GM12878 (cell line): ENCODE measurements around the gene AMPD3. TPM values are rescaled to one million over a fixed set of nuclear protein-coding genes. Genes with fewer than 3 reads are reported as not detected.

Experiments used
- ATAC-seq: fragments of 200-7000 bp; cut with Tn5 transposase; 3 replicates; pipeline ENCODE4 v1.9.1; 2020; ENCODE audit warnings: mild to moderate bottlenecking, moderate library complexity
- BruUV-seq: library from RNA; stranded (reverse); fragments of 400-500 nt; replicated peaks from 2 replicates; lab custom pipeline; 2021; lab: Mats Ljungman, UMichigan
- CTCF ChIA-PET: fragments of 300-600 bp; sonication (Branson Sonifier 250); formaldehyde crosslinking; extraction: SDS; loops from one replicate; lab custom pipeline; 2021; ENCODE audit warnings: inconsistent platforms; lab: Yijun Ruan, JAX
- POLR2A ChIA-PET: fragments of 350-600 bp; formaldehyde crosslinking; extraction: SDS; loops from one replicate; lab custom pipeline; 2021; ENCODE audit warnings: inconsistent platforms; lab: Charles Lee
- RAD21 ChIA-PET: fragments of 300-600 bp; sonication (Branson Sonifier 250); formaldehyde crosslinking; loops from one replicate; lab custom pipeline; 2023; ENCODE audit warnings: antibody characterized with exemption; ENCODE audit not compliant: unreplicated experiment; lab: Charles Lee
- SMC1A ChIA-PET: fragments of 300-600 bp; sonication (Branson Sonifier 250); formaldehyde crosslinking; loops from one replicate; lab custom pipeline; 2023; ENCODE audit not compliant: unreplicated experiment, uncharacterized antibody; lab: Charles Lee
- DNase-seq: peaks from one replicate; pipeline ENCODE4 v3.0.0-alpha.2; 2011; ENCODE audit warnings: low read depth, low spot score
- FAIRE-seq: peaks from 3 replicates; lab custom pipeline; 2011; peaks lifted over from hg19 to GRCh38; lab: Jason Lieb, UNC
- H2AFZ ChIP-seq: 2 replicates; pipeline ENCODE4 v1.6.0; 2011; ENCODE audit warnings: low read depth, low read length, control low read depth; ENCODE audit not compliant: control insufficient read depth
- H3K27ac ChIP-seq: 2 replicates; pipeline ENCODE4 v1.5.1; 2011; ENCODE audit warnings: control low read depth; ENCODE audit not compliant: control insufficient read depth, insufficient read depth
- H3K27me3 ChIP-seq, 2 experiments: replicated peaks in 1 of 2; 2 replicates each; pipeline versions ENCODE4 v1.6.0 to v1.6.1; 2011; ENCODE audit warnings: low read length in 1 of 2; ENCODE audit not compliant: control insufficient read depth in 2 of 2, insufficient read depth in 2 of 2
- H3K36me3 ChIP-seq, 2 experiments: 2 replicates each; pipeline ENCODE4 v1.5.1; 2011; ENCODE audit warnings: low read length in 1 of 2; ENCODE audit not compliant: control insufficient read depth in 2 of 2, insufficient read depth in 2 of 2
- H3K4me1 ChIP-seq: 2 replicates; pipeline ENCODE4 v1.6.1; 2011; ENCODE audit warnings: mild to moderate bottlenecking, low read length, moderate library complexity, mixed read lengths; ENCODE audit not compliant: control insufficient read depth, insufficient read depth
- H3K4me2 ChIP-seq: 2 replicates; pipeline ENCODE4 v1.6.0; 2011; ENCODE audit warnings: control low read depth; ENCODE audit not compliant: control insufficient read depth, insufficient read depth
- H3K4me3 ChIP-seq: fragments of 200-600 bp; sonication (generic); 2 replicates; pipeline ENCODE4 v1.5.1; 2016
- H3K79me2 ChIP-seq: 2 replicates; pipeline ENCODE4 v1.6.0; 2011; ENCODE audit warnings: low read length; ENCODE audit not compliant: control insufficient read depth, insufficient read depth
- H3K9ac ChIP-seq: 2 replicates; pipeline ENCODE4 v1.8.0; 2011; ENCODE audit warnings: low read length, control low read depth, mixed read lengths; ENCODE audit not compliant: control insufficient read depth, insufficient read depth
- H3K9me3 ChIP-seq: replicated peaks from 3 replicates; pipeline ENCODE4 v1.5.1; 2011; ENCODE audit warnings: mild to moderate bottlenecking, low read length; ENCODE audit not compliant: control insufficient read depth, insufficient read depth
- H4K20me1 ChIP-seq: 2 replicates; pipeline ENCODE4 v1.6.0; 2011; ENCODE audit not compliant: control insufficient read depth, insufficient read depth
- ATF7 ChIP-seq: fragments of 450-650 bp; IDR thresholded peaks from 2 replicates; pipeline ENCODE4 v1.6.1; 2016; ENCODE audit warnings: low read depth, mild to moderate bottlenecking
- BCL11A ChIP-seq: IDR thresholded peaks from 2 replicates; pipeline ENCODE4 v1.6.1; 2011; ENCODE audit warnings: low read depth, low read length
- CEBPZ ChIP-seq: fragments of 150-350 bp; IDR thresholded peaks from 2 replicates; pipeline ENCODE4 v1.6.1; 2016; ENCODE audit warnings: low read depth, low read length
- CHD4 ChIP-seq: fragments of 200-600 bp; sonication (generic); IDR thresholded peaks from 2 replicates; pipeline ENCODE4 v1.6.1; 2016; ENCODE audit warnings: mild to moderate bottlenecking
- CUX1 ChIP-seq: IDR thresholded peaks from 2 replicates; pipeline ENCODE4 v1.6.1; 2012; ENCODE audit warnings: improper control_type of control experiment, low read depth, low read length; ENCODE audit not compliant: insufficient replicate concordance
- IKZF2 ChIP-seq, 2 experiments: fragments of 450-650 bp; IDR thresholded peaks; 2 replicates each; pipeline ENCODE4 v1.6.1; 2017; ENCODE audit warnings: mild to moderate bottlenecking in 2 of 2, moderate library complexity in 2 of 2
- IRF4 ChIP-seq: IDR thresholded peaks from 2 replicates; pipeline ENCODE4 v1.6.1; 2011; ENCODE audit warnings: low read depth, low read length
- KLF5 ChIP-seq: fragments of 450-650 bp; IDR thresholded peaks from 2 replicates; pipeline ENCODE4 v1.6.1; 2014; ENCODE audit warnings: mild to moderate bottlenecking; ENCODE audit not compliant: partially characterized antibody
- NR2F1 ChIP-seq: fragments of 450-650 bp; conservative IDR thresholded peaks from 2 replicates; pipeline ENCODE4 v1.6.1; 2017; ENCODE audit warnings: mild to moderate bottlenecking
- PBX3 ChIP-seq: IDR thresholded peaks from 2 replicates; pipeline ENCODE4 v1.6.1; 2011; ENCODE audit warnings: mild to moderate bottlenecking, low read depth, low read length, moderate library complexity; ENCODE audit not compliant: insufficient replicate concordance
- POLR2AphosphoS5 ChIP-seq: IDR thresholded peaks from 2 replicates; pipeline ENCODE4 v1.6.1; 2011; ENCODE audit warnings: mild to moderate bottlenecking, low read length, inconsistent platforms
- TCF7 ChIP-seq: IDR thresholded peaks from 2 replicates; pipeline ENCODE4 v1.6.1; 2014; ENCODE audit warnings: antibody characterized with exemption, borderline replicate concordance
- WGBS: methylation state at CpG from one replicate; pipeline ENCODE4 v1.1.6; 2016; ENCODE audit warnings: low lambda C conversion rate; ENCODE audit not compliant: insufficient replicate concordance, insufficient coverage; ENCODE audit errors: missing lambda C conversion rate; 5-methylcytosine and 5-hydroxymethylcytosine counted together
- in situ Hi-C: fragments of 300-500 bp; cut with MboI; formaldehyde crosslinking; loops from 9 replicates; pipeline ENCODE4 v1.14.3; 2018; ENCODE audit warnings: mixed read lengths
- intact Hi-C: fragments of 100-400 bp; cut with micrococcal nuclease; formaldehyde crosslinking; loops from one replicate; pipeline ENCODE4 v1.14.2; 2022; ENCODE audit not compliant: unreplicated experiment
- polyA plus RNA-seq, 11 experiments: library from polyadenylated mRNA; depleted of rRNA in 4 of 11; unstranded in 6 of 11; stranded (reverse) in 5 of 11; fragments of >200 nt; fragmentation: Nextera tagmentation in 4 of 11; fragmentation: Illumina TruSeq in 1 of 11; extraction: Ambion mirVana in 4 of 11; extraction: Trizol in 1 of 11; gene quantifications; 1 replicate in 1 of 11; 2 replicates in 10 of 11; pipeline versions ENCODE4 v1.2.1 to v1.2.3, GENCODE V29; 2011 to 2016; ENCODE audit warnings: inconsistent platforms in 2 of 11, missing spikeins in 2 of 11, low read depth in 1 of 11
- total RNA-seq, 4 experiments: library from RNA; depleted of rRNA in 3 of 4; stranded (reverse); fragments of >200 nt in 3 of 4; fragmentation: Illumina TruSeq in 1 of 4; extraction: Trizol in 1 of 4; gene quantifications; 2 replicates each; pipeline versions ENCODE4 v1.2.1 to v1.2.3, GENCODE V29; 2013 to 2021

The AMPD3 gene
- total and polyA plus RNA-seq, 10 of the 15 experiments (the other 5 are each of a cell fraction or from before 2014, with no cell fraction given), result 5.6 to 28.6 (median 15.9) TPM

- no peak for TF ChIP-seq POLR2AphosphoS5
- TF ChIP-seq CEBPZ, result no peak
- TF ChIP-seq IKZF2 (IDR thresholded peaks at IDR 0.05), result no peak
- no peak for TF ChIP-seq PBX3
- no peak for TF ChIP-seq TCF7
- TF ChIP-seq ATF7, result no peak
Observed at GRCh38 chr11:10496296-10496936, 41.4 kb downstream of the AMPD3 start (continued).

DNA sequence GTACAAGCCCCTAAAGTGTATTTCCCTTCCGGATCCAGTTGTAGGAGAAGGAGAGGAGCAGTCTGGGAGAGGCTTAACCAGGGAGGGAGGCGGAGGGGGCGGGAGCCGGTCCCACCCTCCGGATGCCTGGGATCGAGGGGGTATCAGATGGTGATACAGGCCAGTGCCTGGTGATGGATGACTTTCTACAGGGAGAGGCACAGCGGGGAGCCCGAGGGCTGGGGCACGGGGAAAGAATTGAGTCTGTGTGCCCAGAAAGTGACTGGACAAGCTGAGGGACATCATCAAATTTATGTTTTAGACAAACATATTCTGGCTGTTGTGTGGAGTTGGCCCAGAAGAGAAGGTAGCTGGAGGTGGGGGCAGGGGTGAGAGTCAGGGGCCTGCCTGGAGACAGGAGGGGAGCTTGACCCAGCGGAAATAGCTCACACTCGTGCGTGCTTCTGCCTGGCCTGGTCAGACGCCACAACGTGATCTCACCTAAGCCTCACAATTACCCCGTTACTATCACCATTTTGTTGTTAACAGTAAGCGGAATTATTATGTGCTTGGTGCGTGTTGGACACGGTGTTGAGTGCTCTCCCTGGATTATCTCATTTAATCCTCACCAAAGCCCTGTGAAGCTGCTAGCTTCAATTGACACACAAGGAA, 42.4 kb downstream of the AMPD3 start:
- Histone ChIP-seq H3K4me3 (no peak overlapping the region), H2AFZ (no peak overlapping the region), H3K4me1 (no peaks in the 10 kb centered on the region), H3K27me3 (no peaks in the 10 kb centered on the region), H3K9ac (no peak overlapping the region), H3K36me3 (peaks cover 2 to 12% of the 10 kb centered on the region in 2 experiments; a peak in 3 of 4 replicates), H3K79me2 (no peaks in the 10 kb centered on the region), H3K4me2 (no peak overlapping the region), H4K20me1 (no peaks in the 10 kb centered on the region), H3K27ac (no peak overlapping the region), H3K9me3 (no peaks in the 10 kb centered on the region)
- 81% methylated on average over 13 of the region's 18 CpGs for whole genome bisulfite sequencing
- in situ Hi-C loops (no loop called here), intact Hi-C loops (no loop called here)
- SMC1A ChIA-PET, result interaction anchor here (0.6 to 1.0 kb wide), 2 partner anchors 37 to 51 kb away, joined by 3 read pairs; no protein-coding TSS in a partner anchor
- ATAC-seq (no peak), FAIRE-seq (no peak), DNase-seq (no peak)
- POLR2A ChIA-PET, result no interaction called here
- RAD21 ChIA-PET, result no interaction called here
- CTCF ChIA-PET, result interaction anchor here (1.0 kb wide), 1 partner anchor 14 kb away, joined by 3 read pairs; no protein-coding TSS in a partner anchor
- no TSS peak for BruUV-seq
- no peak for TF ChIP-seq KLF5
- no peak for TF ChIP-seq BCL11A
- TF ChIP-seq NR2F1, result no peak
- no peak for TF ChIP-seq CHD4
- TF ChIP-seq CUX1, result no peak
- no peak for TF ChIP-seq IRF4
